B cell (primary cell): Measurements from ENCODE around the gene DYRK1A. TPM values are rescaled to one million over a fixed set of nuclear protein-coding genes. Genes with fewer than 3 reads are reported as not detected.

Experiments used
- ATAC-seq: fragments of 200-7000 bp; cut with Tn5 transposase; one replicate; pipeline ENCODE4 v1.10.0; 2021; ENCODE audit warnings: low read depth, mild to moderate bottlenecking, moderate number of reproducible peaks, moderate library complexity
- CTCF ChIA-PET: fragments of 350-600 bp; sonication (Branson Sonifier 250); formaldehyde crosslinking; loops from one replicate; lab custom pipeline; 2021; ENCODE audit warnings: antibody characterized with exemption, inconsistent platforms; lab: Charles Lee
- POLR2A ChIA-PET: fragments of 350-600 bp; sonication (Branson Sonifier 250); formaldehyde crosslinking; loops from one replicate; lab custom pipeline; 2021; ENCODE audit warnings: antibody characterized with exemption; lab: Charles Lee
- DNase-seq: peaks from one replicate; pipeline ENCODE4 v3.0.0; 2013
- H2AFZ ChIP-seq: 2 replicates; pipeline ENCODE4 v1.6.1; 2012; ENCODE audit warnings: mild to moderate bottlenecking, low read depth, low read length; ENCODE audit not compliant: insufficient read depth, poor library complexity, severe bottlenecking
- H3K27ac ChIP-seq, 2 donors: 1 replicate in 1 of 2; 2 replicates in 1 of 2; pipeline ENCODE4 v1.5.1; 2012 to 2013; ENCODE audit warnings: low read length in 2 of 2, mild to moderate bottlenecking in 2 of 2, moderate library complexity in 1 of 2
- H3K27me3 ChIP-seq, 4 experiments: fragments of 200-600 bp in 1 of 4; sonication (generic) in 1 of 4; replicated peaks in 1 of 4; 1 replicate in 2 of 4; 2 replicates in 2 of 4; pipeline versions ENCODE4 v1.6.1 to v1.7.0; 2013 to 2016; ENCODE audit warnings: low read length in 3 of 4, mild to moderate bottlenecking in 2 of 4, mixed read lengths in 1 of 4, moderate library complexity in 1 of 4; ENCODE audit not compliant: insufficient read depth in 4 of 4, control insufficient read depth in 3 of 4; ENCODE audit errors: control extremely low read depth in 1 of 4
- H3K36me3 ChIP-seq, 2 experiments: replicated peaks in 1 of 2; 1 replicate in 1 of 2; 2 replicates in 1 of 2; pipeline versions ENCODE4 v1.6.1 to v1.7.1; 2013; ENCODE audit warnings: low read length in 1 of 2; ENCODE audit not compliant: insufficient read depth in 2 of 2, control insufficient read depth in 1 of 2; ENCODE audit errors: control extremely low read depth in 1 of 2, extremely low read depth in 1 of 2
- H3K4me1 ChIP-seq, 2 donors: fragments of 200-600 bp in 1 of 2; sonication (generic) in 1 of 2; 1 replicate in 1 of 2; 2 replicates in 1 of 2; pipeline versions ENCODE4 v1.5.1 to v1.6.1; 2013 to 2017; ENCODE audit warnings: low read length in 2 of 2; ENCODE audit not compliant: control insufficient read depth in 2 of 2, insufficient read depth in 2 of 2
- H3K4me2 ChIP-seq: replicated peaks from 2 replicates; pipeline ENCODE3; 2012; ENCODE audit warnings: mild to moderate bottlenecking, low read depth, low read length; ENCODE audit not compliant: poor library complexity, severe bottlenecking
- H3K4me3 ChIP-seq, 5 experiments: fragments of 200-600 bp in 1 of 5; sonication (generic) in 1 of 5; 1 replicate in 3 of 5; 2 replicates in 2 of 5; pipeline versions ENCODE4 v1.5.1 to v1.7.0; 2011 to 2016; ENCODE audit warnings: low read length in 4 of 5, mild to moderate bottlenecking in 4 of 5, low read depth in 2 of 5, control low read depth in 1 of 5, moderate library complexity in 1 of 5; ENCODE audit not compliant: insufficient read depth in 1 of 5; ENCODE audit errors: control extremely low read depth in 1 of 5, extremely low read depth in 1 of 5
- H3K79me2 ChIP-seq: fragments of 200-600 bp; sonication (generic); one replicate; pipeline ENCODE4 v1.6.0; 2016; ENCODE audit warnings: low read length; ENCODE audit not compliant: control insufficient read depth, insufficient read depth
- H3K9ac ChIP-seq: fragments of 200-600 bp; sonication (generic); 2 replicates; pipeline ENCODE4 v1.6.1; 2017; ENCODE audit warnings: mild to moderate bottlenecking, low read length, moderate library complexity
- H3K9me3 ChIP-seq, 3 donors: one replicate each; pipeline versions ENCODE4 v1.6.1 to v1.7.1; 2013; ENCODE audit warnings: low read length in 2 of 3; ENCODE audit not compliant: control insufficient read depth in 2 of 3, insufficient read depth in 1 of 3; ENCODE audit errors: control extremely low read depth in 1 of 3
- H4K20me1 ChIP-seq: 2 replicates; pipeline ENCODE4 v1.6.0; 2012; ENCODE audit warnings: mild to moderate bottlenecking, low read length; ENCODE audit not compliant: insufficient read depth, control insufficient read depth, poor library complexity, severe bottlenecking
- H3K27ac Mint-ChIP-seq: one replicate; pipeline ENCODE4 v1.8.0; 2021; ENCODE audit warnings: mixed read lengths
- H3K27me3 Mint-ChIP-seq: one replicate; pipeline ENCODE4 v1.8.0; 2021; ENCODE audit warnings: mixed read lengths
- H3K4me1 Mint-ChIP-seq: one replicate; pipeline ENCODE4 v1.8.0; 2021; ENCODE audit warnings: mixed read lengths
- H3K4me3 Mint-ChIP-seq: one replicate; pipeline ENCODE4 v1.8.0; 2021; ENCODE audit warnings: mixed read lengths
- H3K9me3 Mint-ChIP-seq: one replicate; pipeline ENCODE4 v1.8.0; 2022; ENCODE audit warnings: mixed read lengths; ENCODE audit not compliant: insufficient read depth
- EZH2 ChIP-seq: IDR thresholded peaks from 2 replicates; pipeline ENCODE4 v1.6.1; 2012; ENCODE audit warnings: borderline replicate concordance, low read depth, mild to moderate bottlenecking, moderate library complexity, low read length; ENCODE audit not compliant: insufficient read depth, poor library complexity, severe bottlenecking
- WGBS: methylation state at CpG from one replicate; pipeline ENCODE4 v1.1.5; 2013; ENCODE audit warnings: missing lambda C conversion rate; ENCODE audit not compliant: insufficient coverage; 5-methylcytosine and 5-hydroxymethylcytosine counted together
- intact Hi-C: fragments of 100-400 bp; cut with micrococcal nuclease; formaldehyde crosslinking; loops from one replicate; pipeline ENCODE4 v1.10.0; 2022
- polyA plus RNA-seq: library from polyadenylated mRNA; depleted of rRNA; stranded (reverse); fragments of >200 nt; gene quantifications from 2 replicates; pipeline ENCODE4 v1.2.3, GENCODE V29; 2012
- total RNA-seq, 2 donors: library from RNA; stranded (reverse); fragments of 120-200 nt in 1 of 2; gene quantifications; 1 replicate in 1 of 2; 2 replicates in 1 of 2; pipeline versions ENCODE4 v1.2.3 to v1.2.4, GENCODE V29; 2013 to 2022
- TF ChIP-seq, protein P1 (sequence below): fragments of 200-600 bp; IDR thresholded peaks from one replicate; pipeline ENCODE4 v1.8.0; 2022; ENCODE audit warnings: antibody characterized with exemption, mild to moderate bottlenecking

DYRK1A gene
- total and polyA plus RNA-seq, 2 donors (not counting 1 experiment from before 2014, with no cell fraction given), result 46.6 to 147 TPM

DNA sequence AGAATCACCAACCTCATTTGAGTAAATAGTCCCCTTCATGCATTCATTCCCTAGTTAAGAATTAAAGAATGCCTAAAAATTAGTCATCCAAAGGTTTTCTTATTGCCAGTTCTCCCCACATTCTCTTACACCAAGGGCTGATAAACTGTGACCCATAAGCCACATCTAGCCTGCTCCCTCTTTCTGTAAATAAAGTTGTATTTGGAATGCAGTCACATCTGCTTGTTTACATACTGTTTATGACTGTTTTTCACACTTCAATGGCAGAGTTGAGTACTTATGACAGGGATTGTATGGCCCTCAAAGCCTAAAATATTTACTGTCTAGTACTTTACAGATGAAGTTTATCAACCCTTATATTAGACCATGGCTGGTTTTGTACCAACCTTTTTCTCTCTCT, 16.1 kb upstream of the DYRK1A start:
- DNase-seq, result no peak
- peaks cover 14% of the 10 kb centered on the region for H3K27me3 Mint-ChIP-seq
- H2AFZ ChIP-seq, result no peak overlapping the region
- H3K4me3 Mint-ChIP-seq, result no peak overlapping the region
- CTCF ChIA-PET, result no interaction called here
- no peak overlapping the region for H3K4me2 ChIP-seq
- H3K79me2 ChIP-seq, result no peaks in the 10 kb centered on the region
- POLR2A ChIA-PET, result no interaction called here
- H3K27ac ChIP-seq, result no peak overlapping the region
- peaks cover 11% of the 10 kb centered on the region for H3K9me3 Mint-ChIP-seq
- TF ChIP-seq, protein P1, sequence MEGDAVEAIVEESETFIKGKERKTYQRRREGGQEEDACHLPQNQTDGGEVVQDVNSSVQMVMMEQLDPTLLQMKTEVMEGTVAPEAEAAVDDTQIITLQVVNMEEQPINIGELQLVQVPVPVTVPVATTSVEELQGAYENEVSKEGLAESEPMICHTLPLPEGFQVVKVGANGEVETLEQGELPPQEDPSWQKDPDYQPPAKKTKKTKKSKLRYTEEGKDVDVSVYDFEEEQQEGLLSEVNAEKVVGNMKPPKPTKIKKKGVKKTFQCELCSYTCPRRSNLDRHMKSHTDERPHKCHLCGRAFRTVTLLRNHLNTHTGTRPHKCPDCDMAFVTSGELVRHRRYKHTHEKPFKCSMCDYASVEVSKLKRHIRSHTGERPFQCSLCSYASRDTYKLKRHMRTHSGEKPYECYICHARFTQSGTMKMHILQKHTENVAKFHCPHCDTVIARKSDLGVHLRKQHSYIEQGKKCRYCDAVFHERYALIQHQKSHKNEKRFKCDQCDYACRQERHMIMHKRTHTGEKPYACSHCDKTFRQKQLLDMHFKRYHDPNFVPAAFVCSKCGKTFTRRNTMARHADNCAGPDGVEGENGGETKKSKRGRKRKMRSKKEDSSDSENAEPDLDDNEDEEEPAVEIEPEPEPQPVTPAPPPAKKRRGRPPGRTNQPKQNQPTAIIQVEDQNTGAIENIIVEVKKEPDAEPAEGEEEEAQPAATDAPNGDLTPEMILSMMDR, result no peak
- TF ChIP-seq EZH2, result no peak
- H3K27me3 ChIP-seq, result no peaks in the 10 kb centered on the region
- H3K36me3 ChIP-seq, result no peaks in the 10 kb centered on the region
- no peak overlapping the region for H3K9ac ChIP-seq
- H3K4me1 ChIP-seq, result no peaks in the 10 kb centered on the region
- H3K4me1 Mint-ChIP-seq, result no peaks in the 10 kb centered on the region
- no peak for ATAC-seq
- H3K9me3 ChIP-seq, result peaks cover 7 to 33% (median 14%) of the 10 kb centered on the region in 3 donors
- H4K20me1 ChIP-seq, result no peaks in the 10 kb centered on the region
- intact Hi-C loops, result no loop called here
- no peak overlapping the region for H3K4me3 ChIP-seq
- H3K27ac Mint-ChIP-seq, result no peak overlapping the region

DNA sequence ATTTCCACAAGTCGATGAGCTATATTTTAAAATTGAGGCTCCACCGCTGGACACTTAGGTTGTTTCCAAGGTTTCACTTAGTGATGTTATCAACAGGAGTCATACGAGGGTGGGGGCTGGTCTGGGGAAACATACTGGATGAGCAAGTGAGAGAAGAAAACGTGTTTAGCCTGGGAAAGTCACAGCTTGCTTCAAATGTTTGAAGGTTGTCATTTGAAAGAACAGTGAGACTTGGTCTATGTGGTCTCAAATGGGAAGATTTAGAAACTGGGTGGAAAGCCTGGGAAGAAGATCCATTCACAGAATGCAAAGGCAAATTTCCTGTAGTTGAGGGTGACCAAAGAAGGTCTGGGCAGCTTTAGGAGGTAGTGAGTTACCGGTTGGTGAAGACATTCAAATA, 9.9 kb upstream of the DYRK1A start:
- no peaks in the 10 kb centered on the region for H4K20me1 ChIP-seq
- peaks cover 29% of the 10 kb centered on the region for H3K27me3 Mint-ChIP-seq
- CTCF ChIA-PET, result no interaction called here
- H3K36me3 ChIP-seq, result no peaks in the 10 kb centered on the region
- no peaks in the 10 kb centered on the region for H3K4me1 Mint-ChIP-seq
- TF ChIP-seq, protein P1, result no peak
- no peak for TF ChIP-seq EZH2
- no peak for DNase-seq
- no peak overlapping the region for H3K27ac Mint-ChIP-seq
- no peak overlapping the region for H3K27ac ChIP-seq
- no peak overlapping the region for H3K9ac ChIP-seq
- H2AFZ ChIP-seq, result no peak overlapping the region
- no peaks in the 10 kb centered on the region for H3K79me2 ChIP-seq
- H3K4me2 ChIP-seq, result no peak overlapping the region
- H3K4me3 ChIP-seq, result no peak overlapping the region
- POLR2A ChIA-PET, result no interaction called here
- H3K27me3 ChIP-seq, result peaks cover 0 to 7% (median 0%) of the 10 kb centered on the region in 4 experiments
- H3K9me3 Mint-ChIP-seq, result no peaks in the 10 kb centered on the region
- 77% methylated on average over 3 of the region's 5 CpGs for WGBS
- no peak for ATAC-seq
- intact Hi-C loops, result no loop called here
- no peak overlapping the region for H3K4me3 Mint-ChIP-seq
- no peaks in the 10 kb centered on the region for H3K4me1 ChIP-seq
- H3K9me3 ChIP-seq, result peaks cover 0 to 2% (median 0%) of the 10 kb centered on the region in 3 donors
